Measurements from ENCODE around the gene NUCB1. TPM values are rescaled to one million over a fixed set of nuclear protein-coding genes. Genes with fewer than 3 reads are reported as not detected.
A peak's percentile ranks its signal among the peaks of the same experiment; 100 is the strongest.

The NUCB1 gene
- total RNA-seq, 1 experiment from 2014 or later, result 102 TPM

GRCh38 chr19:48969276-48970138 is 69.4 kb downstream of the NUCB1 start:
- Histone ChIP-seq H3K36me3 (ENCODE audit: control insufficient read depth, insufficient read depth, low read length) (peaks cover 2% of the 10 kb centered on the region), H3K9me3 (ENCODE audit: control insufficient read depth, insufficient read depth, low read depth, low read length) (no peaks in the 10 kb centered on the region), H3K4me3 (ENCODE audit: low read depth in 2 of 2, low read length in 2 of 2) (no peak overlapping the region), H3K4me1 (ENCODE audit: control insufficient read depth, insufficient read depth, low read length) (peaks cover 16% of the 10 kb centered on the region), H3K27me3 (ENCODE audit: control insufficient read depth, insufficient read depth, low read length) (no peaks in the 10 kb centered on the region), H3K27ac (ENCODE audit: low read length) (peak overlapping the region; percentile 14; the same call in 1 of the 2 replicates)
- no peak for TF ChIP-seq TCF7L2 (IDR thresholded peaks at IDR 0.05; ENCODE audit: low read depth, low read length)
- TF ChIP-seq SIN3A (IDR thresholded peaks at IDR 0.05; ENCODE audit: borderline replicate concordance, insufficient read depth, low read depth, low read length), result no peak
- intact Hi-C loops (cut with micrococcal nuclease; ENCODE audit: unreplicated experiment), result loop anchor here (10.0 kb wide), 1 partner anchor 185 kb away; no protein-coding TSS in a partner anchor
- DNase-seq (ENCODE audit: low read depth, low spot score), result no peak
- in situ Hi-C loops (cut with HindIII; ENCODE audit: low pct_unique_long_range_greater_than_20kb, low sequenced_read_pairs), result no loop called here
- no peak; the same call in 1 of the 2 replicates for ATAC-seq
- CTCF ChIA-PET, result interaction anchor here (1.3 to 1.4 kb wide), 2 partner anchors 24 to 35 kb away, joined by 7 to 11 read pairs; partner anchors contain the start of genes GYS1 and RUVBL2
- POLR2A ChIA-PET, result interaction anchor here (0.5 kb wide), 1 partner anchor 126 kb away, joined by 7 read pairs; no protein-coding TSS in a partner anchor
- no TSS peak for BruUV-seq (replicated peaks)

GRCh38 chr19:48970139-48970766 is 70.1 kb downstream of the NUCB1 start:
- Histone ChIP-seq H3K27me3 (ENCODE audit: control insufficient read depth, insufficient read depth, low read length) (no peaks in the 10 kb centered on the region), H3K27ac (ENCODE audit: low read length) (peak overlapping the region; percentile 14), H3K4me3 (ENCODE audit: low read depth in 2 of 2, low read length in 2 of 2) (peak overlapping the region; percentile 14 to 45), H3K9me3 (ENCODE audit: control insufficient read depth, insufficient read depth, low read depth, low read length) (no peaks in the 10 kb centered on the region), H3K4me1 (ENCODE audit: control insufficient read depth, insufficient read depth, low read length) (peaks cover 13% of the 10 kb centered on the region; the same call in 1 of the 2 replicates), H3K36me3 (ENCODE audit: control insufficient read depth, insufficient read depth, low read length) (peaks cover 2% of the 10 kb centered on the region)
- ChIA-PET CTCF (interaction anchor here (0.5 to 1.4 kb wide), 13 partner anchors 8 to 254 kb away, joined by 3 to 11 read pairs (median 5); partner anchors contain the start of genes DHDH, GYS1 and RUVBL2), POLR2A (interaction anchor here (0.5 kb wide), 2 partner anchors 9 to 125 kb away, joined by 3 to 7 read pairs; no protein-coding TSS in a partner anchor)
- no peak for TF ChIP-seq CTCF (IDR thresholded peaks at IDR 0.05)
- TF ChIP-seq REST (IDR thresholded peaks at IDR 0.05; ENCODE audit: insufficient read depth in 1 of 2, low read depth in 2 of 2, low read length in 1 of 2), result no peak
- TF ChIP-seq TCF7L2 (IDR thresholded peaks at IDR 0.05; ENCODE audit: low read depth, low read length), result no peak
- no peak for TF ChIP-seq POLR2AphosphoS5 (IDR thresholded peaks at IDR 0.05; ENCODE audit: low read depth, low read length)
- TF ChIP-seq SIN3A (IDR thresholded peaks at IDR 0.05; ENCODE audit: borderline replicate concordance, insufficient read depth, low read depth, low read length), result no peak
- no TSS peak for BruUV-seq (replicated peaks)
- DNase-seq (ENCODE audit: low read depth, low spot score), result no peak
- intact Hi-C loops (cut with micrococcal nuclease; ENCODE audit: unreplicated experiment), result loop anchor here (10.0 kb wide), 1 partner anchor 185 kb away; no protein-coding TSS in a partner anchor
- in situ Hi-C loops (cut with HindIII; ENCODE audit: low pct_unique_long_range_greater_than_20kb, low sequenced_read_pairs), result no loop called here
- ATAC-seq, result peak; percentile 46

Data from Panc1 (cell line).